Measurements from ENCODE around the gene ANTXR1. TPM values are rescaled to one million over a fixed set of nuclear protein-coding genes. Genes with fewer than 3 reads are reported as not detected.

ANTXR1 gene
- total RNA-seq, result not detected in 2 replicates

GRCh38 chr2:69013142-69013839, at the start of gene ANTXR1:
ANTXR1 (plus strand) TSS chr2:69013179; CDS start chr2:69013500, 321 bp downstream.
- peaks cover 59% of the 10 kb centered on the region for H3K27me3 Mint-ChIP-seq
- no peak for DNase-seq
- ChIA-PET POLR2A (no interaction called here), CTCF (no interaction called here)
- no peak within 1 kb of the TSS for H3K27ac Mint-ChIP-seq
- H3K9me3 Mint-ChIP-seq, result no peaks in the 10 kb centered on the region
- peaks cover 14% of the 10 kb centered on the region for H3K4me1 Mint-ChIP-seq
- intact Hi-C loops (cut with micrococcal nuclease), result loop anchor here (1.0 to 5.0 kb wide), 2 partner anchors 294 to 546 kb away; partner anchors contain the start of genes APLF and FBXO48
- peak within 1 kb of the TSS; percentile 64 for H3K4me3 Mint-ChIP-seq
- ATAC-seq (ENCODE audit: low read depth), result no peak
- TF ChIP-seq CTCF (IDR thresholded peaks at IDR 0.05), result no peak
- H3K36me3 Mint-ChIP-seq (ENCODE audit: low read depth), result no peaks in the 10 kb centered on the region

DNA sequence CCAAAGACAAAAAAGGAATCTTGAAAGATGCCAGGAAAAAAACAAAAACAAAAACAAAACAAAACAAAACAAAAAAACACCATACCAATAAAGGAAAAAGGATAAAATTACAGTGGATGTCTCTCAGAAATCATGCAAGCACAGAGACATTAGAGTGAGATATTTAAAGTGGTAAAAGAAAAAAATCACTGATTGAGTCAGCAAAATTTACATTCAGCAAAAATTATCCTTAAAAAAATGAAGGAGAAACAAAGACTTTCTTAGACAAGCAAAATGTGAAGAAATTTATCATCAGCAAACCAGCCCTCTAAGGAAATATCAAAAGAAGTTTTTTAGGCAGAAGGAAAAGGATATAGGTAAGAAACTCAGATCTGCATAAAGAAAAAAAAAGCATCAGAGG, 48.7 kb upstream of the ANTXR1 start:
- ChIA-PET CTCF (no interaction called here), POLR2A (no interaction called here)
- peaks cover 7% of the 10 kb centered on the region for H3K27me3 Mint-ChIP-seq
- no peak for TF ChIP-seq CTCF (IDR thresholded peaks at IDR 0.05)
- ATAC-seq (ENCODE audit: low read depth) (no peak), DNase-seq (no peak)
- H3K27ac Mint-ChIP-seq, result no peak overlapping the region
- H3K9me3 Mint-ChIP-seq, result peaks cover 2% of the 10 kb centered on the region
- H3K36me3 Mint-ChIP-seq (ENCODE audit: low read depth), result no peaks in the 10 kb centered on the region
- H3K4me3 Mint-ChIP-seq, result no peak overlapping the region
- no peaks in the 10 kb centered on the region for H3K4me1 Mint-ChIP-seq
- intact Hi-C loops (cut with micrococcal nuclease), result no loop called here

- ChIA-PET POLR2A (no interaction called here), CTCF (no interaction called here)
- TF ChIP-seq CTCF (IDR thresholded peaks at IDR 0.05), result no peak
- H3K4me1 Mint-ChIP-seq, result no peaks in the 10 kb centered on the region
- peaks cover 2% of the 10 kb centered on the region for H3K9me3 Mint-ChIP-seq
- intact Hi-C loops (cut with micrococcal nuclease), result no loop called here
- no peak overlapping the region for H3K4me3 Mint-ChIP-seq
- DNase-seq (no peak), ATAC-seq (ENCODE audit: low read depth) (no peak)
- H3K27me3 Mint-ChIP-seq, result peaks cover 9% of the 10 kb centered on the region
- H3K36me3 Mint-ChIP-seq (ENCODE audit: low read depth), result no peaks in the 10 kb centered on the region
- H3K27ac Mint-ChIP-seq, result no peak overlapping the region
Measured at GRCh38 chr2:68968221-68968620, 44.8 kb upstream of the ANTXR1 start.

DNA sequence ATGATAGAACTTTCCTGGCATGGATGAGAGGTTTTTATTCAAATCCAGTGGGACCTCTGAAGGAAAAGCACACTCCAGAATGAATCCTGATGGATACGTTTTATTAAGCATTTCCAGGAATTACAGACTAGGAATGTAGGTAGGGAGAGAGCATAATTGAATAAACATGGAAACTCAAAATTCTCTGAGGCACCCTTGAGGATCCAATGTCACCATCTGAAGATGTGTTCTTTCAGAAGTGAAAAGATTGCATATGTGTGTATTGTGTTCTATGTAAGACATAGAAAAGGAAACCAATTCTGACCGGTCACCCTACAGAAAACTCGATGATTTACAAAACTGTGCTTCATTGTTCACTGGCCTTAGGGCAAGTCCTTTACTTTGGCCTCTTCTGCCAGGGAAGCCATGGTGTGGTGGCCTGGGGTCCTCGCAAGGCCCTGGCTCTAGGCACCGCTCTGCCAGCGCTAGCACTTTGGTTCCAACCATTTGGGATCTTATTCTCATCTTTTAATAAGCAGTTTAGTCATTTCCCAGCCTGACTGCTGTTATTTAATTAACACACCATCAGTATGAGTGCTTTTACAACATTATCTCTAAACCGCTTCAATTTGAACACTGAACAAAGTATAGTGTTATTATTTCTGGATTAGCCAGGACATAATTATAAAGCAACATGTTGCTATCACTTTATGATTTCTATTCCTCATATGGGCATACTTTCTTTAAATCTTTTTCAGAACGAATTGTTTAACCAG, 43.1 kb upstream of the ANTXR1 start:
- DNase-seq, result no peak
- intact Hi-C loops (cut with micrococcal nuclease), result no loop called here
- Mint-ChIP-seq H3K4me3 (no peak overlapping the region), H3K27me3 (peaks cover 11% of the 10 kb centered on the region), H3K36me3 (ENCODE audit: low read depth) (no peaks in the 10 kb centered on the region), H3K4me1 (no peaks in the 10 kb centered on the region), H3K9me3 (peaks cover 2% of the 10 kb centered on the region), H3K27ac (no peak overlapping the region)
- POLR2A ChIA-PET, result no interaction called here
- TF ChIP-seq CTCF (IDR thresholded peaks at IDR 0.05), result no peak
- CTCF ChIA-PET, result no interaction called here
- ATAC-seq (ENCODE audit: low read depth), result no peak

GRCh38 chr2:68970566-68971265, 42.3 kb upstream of the ANTXR1 start:
- Mint-ChIP-seq H3K4me3 (no peak overlapping the region), H3K27ac (no peak overlapping the region), H3K27me3 (peaks cover 12% of the 10 kb centered on the region), H3K9me3 (peaks cover 2% of the 10 kb centered on the region), H3K4me1 (no peaks in the 10 kb centered on the region), H3K36me3 (ENCODE audit: low read depth) (no peaks in the 10 kb centered on the region)
- ChIA-PET CTCF (no interaction called here), POLR2A (no interaction called here)
- intact Hi-C loops (cut with micrococcal nuclease), result no loop called here
- no peak for TF ChIP-seq CTCF (IDR thresholded peaks at IDR 0.05)
- ATAC-seq (ENCODE audit: low read depth), result no peak
- DNase-seq, result no peak

Data from activated B cell treated with CpG ODN at 0.5 μM for 24 hours (primary cell).